Measurements from ENCODE around the gene CREBBP.

CREBBP gene

GRCh38 chr16:3825103-3825502 lies 55.4 kb downstream of the CREBBP start:
- no peak for DNase-seq (ENCODE audit: low spot score)

GRCh38 chr16:3824121-3824795 lies 56.3 kb downstream of the CREBBP start:
- DNase-seq (ENCODE audit: low spot score), result no peak

GRCh38 chr16:3823427-3823826 lies 57.1 kb downstream of the CREBBP start:
- no peak for DNase-seq (ENCODE audit: low spot score)

GRCh38 chr16:3822366-3823045 lies 58.0 kb downstream of the CREBBP start:
- DNase-seq (ENCODE audit: low spot score), result no peak

GRCh38 chr16:3821184-3821583 lies 59.3 kb downstream of the CREBBP start:
- DNase-seq (ENCODE audit: low spot score), result no peak

- DNase-seq (ENCODE audit: low spot score), result no peak
Measured at GRCh38 chr16:3819746-3820724, 60.5 kb downstream of the CREBBP start.

- no peak for DNase-seq (ENCODE audit: low spot score)
Measured at GRCh38 chr16:3819175-3819527, 61.4 kb downstream of the CREBBP start.

GRCh38 chr16:3816326-3816725 lies 64.2 kb downstream of the CREBBP start:
- no peak for DNase-seq (ENCODE audit: low spot score)

GRCh38 chr16:3814755-3815154 lies 65.8 kb downstream of the CREBBP start:
- no peak for DNase-seq (ENCODE audit: low spot score)

GRCh38 chr16:3812469-3813172 lies 67.9 kb downstream of the CREBBP start:
- no peak for DNase-seq (ENCODE audit: low spot score)

- DNase-seq (ENCODE audit: low spot score), result no peak
Measured at GRCh38 chr16:3810818-3811217, 69.7 kb downstream of the CREBBP start.

- DNase-seq (ENCODE audit: low spot score), result no peak
Measured at GRCh38 chr16:3810198-3810664, 70.3 kb downstream of the CREBBP start.

GRCh38 chr16:3808308-3809063 lies 72.0 kb downstream of the CREBBP start:
- DNase-seq (ENCODE audit: low spot score), result no peak

- DNase-seq (ENCODE audit: low spot score), result no peak
Measured at GRCh38 chr16:3807425-3808123, 72.9 kb downstream of the CREBBP start.

GRCh38 chr16:3804426-3805016 lies 76.0 kb downstream of the CREBBP start:
- no peak for DNase-seq (ENCODE audit: low spot score)

GRCh38 chr16:3800477-3801270 lies 79.8 kb downstream of the CREBBP start:
- DNase-seq (ENCODE audit: low spot score), result no peak

GRCh38 chr16:3800019-3800418 lies 80.5 kb downstream of the CREBBP start:
- DNase-seq (ENCODE audit: low spot score), result no peak

GRCh38 chr16:3799354-3799753 lies 81.2 kb downstream of the CREBBP start:
- no peak for DNase-seq (ENCODE audit: low spot score)

GRCh38 chr16:3798838-3799237 lies 81.7 kb downstream of the CREBBP start:
- DNase-seq (ENCODE audit: low spot score), result no peak

Data from iPS-NIHi11 (cell line).